GM10248 (cell line): ENCODE data around the gene AFDN.

ENCODE experiments used
- CTCF ChIA-PET: fragments of 300-600 bp; sonication (Branson Sonifier 250); formaldehyde crosslinking; extraction: SDS; loops from one replicate; lab custom pipeline; 2021; ENCODE audit warnings: antibody characterized with exemption; lab: Yijun Ruan, JAX
- POLR2A ChIA-PET: fragments of 350-650 bp; sonication (Branson Sonifier 250); formaldehyde crosslinking; extraction: SDS; loops from one replicate; lab custom pipeline; 2020; ENCODE audit warnings: antibody characterized with exemption; lab: Yijun Ruan, JAX
- DNase-seq: peaks from one replicate; pipeline ENCODE4 v3.0.0; 2012; ENCODE audit errors: extremely low spot score
- TF ChIP-seq, protein P1 (sequence below): IDR thresholded peaks from 2 replicates; pipeline ENCODE4 v1.5.1; 2012; ENCODE audit warnings: mild to moderate bottlenecking, low read depth; ENCODE audit errors: extremely low read depth, missing control alignments, control extremely low read depth

The AFDN gene

DNA sequence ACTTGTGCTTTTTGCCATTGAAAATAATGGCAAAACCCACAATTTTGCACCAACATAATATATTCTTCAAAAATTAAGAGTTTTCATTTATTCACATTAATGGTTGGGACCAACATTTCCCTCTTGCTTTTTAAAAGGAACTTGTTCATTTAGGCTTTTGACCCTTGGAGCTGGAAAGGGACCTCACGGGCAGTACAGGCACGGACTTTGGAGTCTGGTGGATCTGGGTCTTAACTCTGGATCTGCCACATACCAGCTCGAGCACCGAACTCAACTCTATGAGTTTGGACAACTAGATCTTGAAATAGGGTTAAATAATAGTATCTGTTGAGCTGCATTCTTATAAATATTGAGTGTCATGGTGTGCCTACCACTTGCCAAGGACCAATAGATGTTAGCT lies 37.2 kb downstream of the AFDN start:
- CTCF ChIA-PET, result no interaction called here
- TF ChIP-seq, protein P1, sequence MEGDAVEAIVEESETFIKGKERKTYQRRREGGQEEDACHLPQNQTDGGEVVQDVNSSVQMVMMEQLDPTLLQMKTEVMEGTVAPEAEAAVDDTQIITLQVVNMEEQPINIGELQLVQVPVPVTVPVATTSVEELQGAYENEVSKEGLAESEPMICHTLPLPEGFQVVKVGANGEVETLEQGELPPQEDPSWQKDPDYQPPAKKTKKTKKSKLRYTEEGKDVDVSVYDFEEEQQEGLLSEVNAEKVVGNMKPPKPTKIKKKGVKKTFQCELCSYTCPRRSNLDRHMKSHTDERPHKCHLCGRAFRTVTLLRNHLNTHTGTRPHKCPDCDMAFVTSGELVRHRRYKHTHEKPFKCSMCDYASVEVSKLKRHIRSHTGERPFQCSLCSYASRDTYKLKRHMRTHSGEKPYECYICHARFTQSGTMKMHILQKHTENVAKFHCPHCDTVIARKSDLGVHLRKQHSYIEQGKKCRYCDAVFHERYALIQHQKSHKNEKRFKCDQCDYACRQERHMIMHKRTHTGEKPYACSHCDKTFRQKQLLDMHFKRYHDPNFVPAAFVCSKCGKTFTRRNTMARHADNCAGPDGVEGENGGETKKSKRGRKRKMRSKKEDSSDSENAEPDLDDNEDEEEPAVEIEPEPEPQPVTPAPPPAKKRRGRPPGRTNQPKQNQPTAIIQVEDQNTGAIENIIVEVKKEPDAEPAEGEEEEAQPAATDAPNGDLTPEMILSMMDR, result no peak
- POLR2A ChIA-PET, result no interaction called here

DNA sequence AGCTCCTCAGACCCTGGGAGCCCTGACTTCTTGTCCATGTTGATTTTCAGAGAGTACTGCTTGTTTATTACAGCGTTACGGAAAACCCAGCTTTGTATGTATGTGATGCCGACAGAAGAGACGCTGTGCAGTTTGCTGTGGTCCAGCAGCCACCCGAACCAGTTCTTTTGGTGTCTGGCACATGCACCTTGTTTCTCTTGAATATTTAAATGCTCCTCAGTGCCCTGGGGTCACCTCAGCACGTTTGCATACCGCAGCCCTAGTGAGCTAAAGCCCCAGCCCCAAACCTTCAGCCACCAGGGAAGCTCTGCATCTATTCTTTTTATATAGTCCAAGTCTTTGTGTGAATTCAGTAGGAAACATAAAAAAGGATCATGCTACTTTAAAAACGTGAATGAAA lies 39.9 kb downstream of the AFDN start:
- TF ChIP-seq, protein P1, result no peak
- DNase-seq, result no peak
- CTCF ChIA-PET, result interaction anchor here (1.2 kb wide), 1 partner anchor 23 kb away, joined by 4 read pairs; no protein-coding TSS in a partner anchor
- POLR2A ChIA-PET, result no interaction called here

More for the DNA sequence above, 37.2 kb downstream of the AFDN start:
- DNase-seq, result no peak

DNA sequence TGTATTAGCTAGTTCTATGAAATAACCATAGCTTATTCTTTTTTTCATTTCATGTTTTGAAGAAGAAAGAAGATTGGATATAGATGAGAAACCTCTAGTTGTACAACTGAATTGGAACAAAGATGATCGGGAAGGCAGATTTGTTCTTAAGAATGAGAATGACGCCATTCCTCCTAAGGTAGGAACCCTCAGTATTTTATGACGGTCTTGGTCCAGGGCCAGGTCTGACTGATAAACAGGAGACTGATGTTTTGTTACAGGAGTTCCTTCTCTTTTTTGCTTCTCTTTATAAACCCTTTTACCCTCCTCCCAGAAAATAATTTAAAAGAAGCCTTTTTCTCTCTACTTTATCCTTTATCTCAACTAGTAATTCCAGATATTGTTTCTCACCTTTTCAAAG lies 43.6 kb downstream of the AFDN start:
- ChIA-PET POLR2A (no interaction called here), CTCF (interaction anchor here (1.0 kb wide), 2 partner anchors 10 to 27 kb away, joined by 3 read pairs; no protein-coding TSS in a partner anchor)
- TF ChIP-seq, protein P1, result no peak
- DNase-seq, result no peak

DNA sequence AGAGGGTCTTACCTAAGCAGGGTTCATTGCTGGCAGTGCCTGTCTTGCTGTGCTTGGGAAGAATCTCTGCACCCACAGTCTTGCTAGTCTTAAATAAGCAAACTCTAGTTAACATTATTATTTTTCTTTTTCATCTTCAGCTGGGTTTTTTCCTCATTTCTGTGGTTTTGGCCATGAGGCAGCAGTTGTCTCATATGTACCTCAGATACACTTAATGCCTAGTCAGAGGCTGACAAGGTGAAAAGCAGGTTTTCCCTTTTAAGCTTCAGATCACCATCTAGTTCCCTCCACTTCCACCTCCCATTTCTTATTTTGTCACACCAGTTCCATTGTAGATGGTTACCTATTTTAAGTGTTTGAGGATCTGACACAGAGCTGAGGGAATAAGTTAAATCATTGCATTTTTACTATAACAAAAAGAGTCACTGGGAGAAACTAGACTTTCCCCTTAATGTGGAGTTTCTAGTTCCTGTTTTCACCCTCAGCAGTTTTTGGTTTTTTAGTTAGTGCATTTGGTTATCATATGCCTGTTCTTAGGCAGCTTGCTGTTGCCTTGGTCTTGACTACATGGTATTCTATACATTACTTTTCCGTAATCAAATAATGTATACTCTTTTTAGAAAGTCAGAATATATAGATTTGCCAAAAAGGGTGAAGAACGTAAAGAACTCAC lies 46.0 kb downstream of the AFDN start:
- ChIA-PET CTCF (no interaction called here), POLR2A (no interaction called here)
- TF ChIP-seq, protein P1, result no peak
- no peak for DNase-seq

DNA sequence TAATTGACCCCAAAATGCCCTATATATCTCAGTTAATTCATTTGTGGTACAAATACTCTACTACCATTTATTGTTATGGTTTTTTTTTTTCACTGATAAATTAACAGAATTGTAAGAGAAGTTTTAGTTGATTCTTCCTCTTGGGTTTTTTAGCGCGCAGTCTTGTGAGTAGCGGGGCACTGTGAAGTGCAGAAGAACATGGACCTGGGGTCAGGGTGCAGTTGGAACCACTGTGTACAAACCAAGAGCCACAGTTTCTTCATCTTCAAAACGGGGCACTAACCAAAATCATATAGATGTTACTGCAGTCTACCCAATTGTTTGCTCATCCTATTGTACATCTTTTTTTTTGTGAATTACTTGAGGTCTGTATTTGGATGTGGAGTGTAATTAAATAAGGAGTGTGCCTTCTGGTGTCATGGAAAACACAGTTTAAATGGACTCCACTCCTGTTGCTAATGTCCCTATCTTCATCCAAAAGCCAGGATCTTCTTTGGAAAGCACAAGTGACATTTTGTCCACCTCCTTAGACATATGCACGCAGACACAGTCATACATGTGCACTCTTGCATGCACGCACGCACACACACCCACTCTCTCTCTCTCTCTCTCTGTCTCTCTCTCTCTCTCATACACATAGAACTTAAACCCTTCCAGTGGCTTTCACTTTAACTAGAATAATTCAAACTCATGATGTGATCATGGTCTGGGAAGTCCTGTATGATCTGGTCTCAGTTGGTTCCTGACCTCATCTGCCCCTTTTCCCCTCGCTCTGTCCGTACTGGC lies 51.5 kb downstream of the AFDN start:
- ChIA-PET CTCF (interaction anchor here (0.8 to 1.0 kb wide), 3 partner anchors 15 to 18 kb away, joined by 3 to 4 read pairs (median 3); no protein-coding TSS in a partner anchor), POLR2A (no interaction called here)
- DNase-seq, result no peak
- TF ChIP-seq, protein P1, result no peak

DNA sequence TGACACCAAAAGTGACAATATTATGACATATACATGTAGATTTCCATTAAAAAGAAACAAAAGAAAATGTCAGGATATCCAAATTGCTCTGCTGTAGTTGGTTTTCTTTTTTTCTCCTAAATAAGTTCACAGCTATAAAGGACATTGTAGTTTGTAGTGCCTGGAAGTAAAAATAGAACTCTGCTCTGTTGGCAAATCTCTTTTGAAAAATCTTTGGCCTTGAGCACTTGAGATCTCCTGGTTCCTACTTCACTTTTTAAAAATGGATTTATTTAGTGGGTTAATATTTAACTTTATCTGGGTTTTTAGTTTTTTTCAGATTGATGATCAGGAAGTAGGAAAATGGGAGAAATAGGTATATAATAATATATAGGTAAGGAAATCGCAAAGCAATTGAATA lies 52.9 kb downstream of the AFDN start:
- DNase-seq, result no peak
- ChIA-PET POLR2A (no interaction called here), CTCF (no interaction called here)
- TF ChIP-seq, protein P1, result no peak
